Measurements from ENCODE around the gene STK11IP.

Gene STK11IP

DNA sequence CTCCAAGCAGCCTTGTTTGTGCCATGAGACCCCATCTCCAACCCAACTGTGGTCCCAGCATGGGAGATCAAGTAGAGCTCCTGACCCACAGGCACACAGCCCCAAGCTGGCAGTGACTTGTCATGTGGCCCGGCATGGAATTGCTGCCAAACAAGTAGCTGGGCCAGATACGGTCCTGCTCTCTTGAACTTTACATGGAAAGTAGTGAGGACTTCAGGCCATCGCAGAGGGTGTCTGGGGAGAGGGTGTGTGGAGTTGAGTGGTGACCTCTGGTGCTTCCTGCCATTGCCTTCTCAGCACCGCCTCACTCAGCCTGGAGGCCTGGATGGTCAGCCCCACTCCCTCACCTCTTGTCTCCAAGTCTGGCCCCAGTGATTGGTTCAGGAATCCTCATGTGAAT, 18.9 kb downstream of the STK11IP start:
- DNase-seq (ENCODE audit: low read depth), result no peak

DNA sequence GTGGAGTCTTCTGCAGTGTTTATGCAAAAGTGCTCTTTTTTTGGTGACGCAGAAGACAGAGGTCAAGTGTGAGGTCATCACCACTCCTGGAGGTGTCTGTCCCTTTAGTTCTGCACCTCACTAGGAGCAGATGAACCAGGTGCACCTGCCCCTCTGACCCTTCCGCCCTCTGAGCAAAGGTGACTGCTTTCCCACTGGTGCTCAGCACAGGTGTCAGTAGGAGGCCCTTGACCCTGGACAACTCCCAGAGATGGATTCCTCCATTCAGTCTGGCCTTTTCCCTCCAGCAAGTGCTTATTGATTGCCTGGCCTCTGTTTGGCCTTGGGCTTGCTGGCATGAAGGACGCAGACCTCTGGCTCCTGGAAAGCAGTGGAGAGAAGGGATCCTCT, 21.1 kb downstream of the STK11IP start:
- DNase-seq (ENCODE audit: low read depth), result no peak

DNA sequence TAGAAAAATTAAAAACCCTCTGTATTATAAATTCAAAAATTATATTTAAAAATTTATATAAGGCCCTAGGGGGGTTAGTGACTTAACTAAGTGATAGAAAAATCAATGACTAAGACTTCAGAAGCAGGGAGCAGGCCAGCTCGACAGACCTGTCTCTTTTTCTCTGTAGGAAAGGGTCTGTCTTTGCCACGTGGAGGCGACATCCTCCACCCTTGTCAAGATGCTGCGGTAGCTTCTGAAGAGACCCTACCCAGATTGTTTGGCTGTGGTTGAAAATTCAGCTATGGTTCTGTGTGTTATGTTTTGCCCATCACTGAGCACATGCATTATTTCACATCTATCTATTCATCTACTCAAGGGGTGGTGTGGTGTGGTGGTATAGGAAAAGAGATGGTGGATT, 21.6 kb downstream of the STK11IP start:
- no peak for DNase-seq (ENCODE audit: low read depth)

GRCh38 chr2:219620546-219620945, 22.9 kb downstream of the STK11IP start:
- DNase-seq (ENCODE audit: low read depth), result no peak

DNA sequence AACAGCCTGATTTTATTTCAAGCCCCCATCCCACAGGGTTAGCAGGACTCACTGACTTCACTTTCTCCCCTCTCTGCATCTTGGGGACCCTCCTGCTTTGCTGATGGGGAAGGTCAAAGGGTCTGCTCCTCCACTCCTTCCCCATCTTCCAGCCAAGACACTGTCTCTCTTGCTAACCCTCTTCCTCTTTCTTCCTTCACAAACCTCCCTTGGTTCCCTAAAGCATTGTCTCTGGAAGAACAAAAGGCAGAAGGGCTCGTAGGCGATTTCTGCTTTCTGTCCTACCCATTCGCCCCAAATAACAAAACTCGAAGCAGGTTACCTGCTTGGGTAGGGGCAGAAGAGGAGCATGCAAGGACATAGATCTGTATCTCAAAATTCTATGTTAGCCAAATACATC, 24.3 kb downstream of the STK11IP start:
- DNase-seq (ENCODE audit: low read depth), result no peak

- DNase-seq (ENCODE audit: low read depth), result no peak
Measured at GRCh38 chr2:219622472-219622871, 24.8 kb downstream of the STK11IP start.

DNA sequence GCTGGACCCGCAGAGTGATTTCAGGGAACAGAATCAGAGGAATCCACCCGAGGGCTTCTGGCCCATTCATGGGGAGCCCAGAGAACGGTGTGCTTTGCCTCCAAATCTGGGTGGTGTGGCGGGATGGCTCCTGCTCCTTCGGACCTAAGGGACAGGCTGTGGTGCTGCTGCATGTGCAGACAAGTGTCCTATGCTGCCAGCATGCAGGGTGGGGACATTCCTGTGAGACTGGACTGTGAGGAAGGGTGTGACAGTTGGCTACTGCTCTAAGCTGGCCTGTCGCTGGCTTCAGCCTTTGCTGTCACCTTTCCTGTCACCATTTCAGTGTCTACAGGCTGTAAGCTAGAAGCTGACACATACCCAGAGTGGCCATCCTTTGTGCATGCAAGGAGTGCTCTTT, 26.9 kb downstream of the STK11IP start:
- DNase-seq (ENCODE audit: low read depth), result no peak

- no peak for DNase-seq (ENCODE audit: low read depth)
Measured at GRCh38 chr2:219625179-219625578, 27.5 kb downstream of the STK11IP start.

DNA sequence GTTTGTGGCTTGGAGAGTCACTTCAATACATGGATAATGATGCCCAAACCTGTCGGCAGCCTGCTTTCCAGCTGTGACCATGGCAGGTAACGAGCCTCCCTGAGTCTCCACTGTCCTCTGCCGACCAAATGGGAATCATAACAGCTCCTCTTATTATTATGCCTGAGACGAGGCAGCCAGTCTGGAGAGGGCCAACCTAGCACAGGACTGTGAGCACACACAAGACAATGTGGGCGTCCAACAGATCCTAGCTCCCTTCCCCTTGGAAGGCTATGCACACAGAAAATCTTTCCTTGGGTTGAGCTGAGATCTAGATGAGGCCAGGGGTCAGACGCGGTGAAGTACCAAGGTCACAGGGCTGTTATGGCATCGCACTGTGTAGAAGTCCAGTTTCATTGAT, 28.9 kb downstream of the STK11IP start:
- no peak for DNase-seq (ENCODE audit: low read depth)

GRCh38 chr2:219627103-219628100, 29.7 kb downstream of the STK11IP start, which contains the start of gene SLC4A3:
TSS of gene SLC4A3 (plus strand) at chr2:219627630. CDS start at chr2:219627993, 363 bp downstream.
- no peak for DNase-seq (ENCODE audit: low read depth)

DNA sequence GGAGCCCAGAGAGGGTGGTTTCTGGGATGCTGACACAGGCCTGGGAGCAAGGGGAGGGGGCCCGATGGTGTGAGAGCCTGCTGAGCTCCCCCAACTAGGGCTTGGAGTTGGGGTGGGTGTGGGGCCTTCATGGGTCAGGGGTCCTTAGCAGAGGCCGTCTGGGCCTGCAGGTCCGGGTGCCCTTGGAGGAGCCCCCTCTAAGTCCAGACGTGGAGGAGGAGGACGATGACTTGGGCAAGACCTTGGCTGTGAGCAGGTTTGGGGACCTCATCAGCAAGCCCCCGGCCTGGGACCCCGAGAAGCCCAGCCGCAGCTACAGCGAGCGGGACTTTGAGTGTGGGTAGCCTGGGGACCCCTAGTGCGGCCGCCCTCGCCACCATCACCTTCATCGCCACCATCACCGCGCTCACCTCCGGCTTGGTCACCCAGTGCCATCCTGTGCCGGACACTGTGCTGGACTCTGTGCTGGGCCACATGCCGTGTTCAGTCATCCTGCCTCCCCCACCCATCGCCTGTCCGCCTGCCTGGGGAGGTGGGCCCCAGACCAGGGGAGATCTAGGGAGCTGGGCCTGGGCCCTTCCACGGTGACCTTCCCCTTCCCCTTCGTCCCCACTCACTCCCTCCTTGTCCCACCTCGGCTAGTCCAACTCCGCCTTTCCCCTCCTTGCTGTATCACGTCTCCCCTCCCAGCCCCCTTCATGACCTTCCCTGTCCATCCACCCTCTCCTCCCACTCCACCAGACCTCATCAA, 30.8 kb downstream of the STK11IP start:
- no peak for DNase-seq (ENCODE audit: low read depth)

GRCh38 chr2:219628986-219629901, 31.6 kb downstream of the STK11IP start:
- DNase-seq (ENCODE audit: low read depth), result no peak

- DNase-seq (ENCODE audit: low read depth), result no peak
Measured at GRCh38 chr2:219629976-219630695, 32.5 kb downstream of the STK11IP start.

- no peak for DNase-seq (ENCODE audit: low read depth)
Measured at GRCh38 chr2:219630770-219631405, 33.2 kb downstream of the STK11IP start.

DNA sequence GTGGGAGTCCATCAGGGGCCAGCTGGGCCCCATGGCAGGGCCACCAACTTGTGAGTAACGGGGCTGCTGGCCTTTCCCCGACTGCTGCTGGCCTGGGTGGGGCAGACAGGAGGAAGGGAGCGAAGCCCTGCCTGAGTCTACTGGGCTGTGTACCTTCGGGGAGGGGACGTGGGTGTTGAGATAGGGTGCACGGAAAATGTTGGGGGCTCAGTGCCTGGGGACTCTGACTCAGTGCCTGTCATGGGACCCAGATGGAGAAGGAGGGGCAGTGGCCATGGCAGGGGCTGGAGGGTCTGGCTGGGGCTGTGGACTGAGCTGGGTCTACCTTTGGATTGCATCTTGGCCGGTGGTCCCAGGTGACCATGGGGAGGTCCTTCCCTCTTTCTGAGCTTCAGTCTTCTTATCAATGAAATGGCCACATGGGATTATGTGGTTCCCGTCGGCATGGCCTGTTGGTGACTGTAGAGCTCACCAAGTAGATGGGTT, 33.8 kb downstream of the STK11IP start:
- DNase-seq (ENCODE audit: low read depth), result no peak

GRCh38 chr2:219631904-219632759, 34.5 kb downstream of the STK11IP start:
- DNase-seq (ENCODE audit: low read depth), result no peak

DNA sequence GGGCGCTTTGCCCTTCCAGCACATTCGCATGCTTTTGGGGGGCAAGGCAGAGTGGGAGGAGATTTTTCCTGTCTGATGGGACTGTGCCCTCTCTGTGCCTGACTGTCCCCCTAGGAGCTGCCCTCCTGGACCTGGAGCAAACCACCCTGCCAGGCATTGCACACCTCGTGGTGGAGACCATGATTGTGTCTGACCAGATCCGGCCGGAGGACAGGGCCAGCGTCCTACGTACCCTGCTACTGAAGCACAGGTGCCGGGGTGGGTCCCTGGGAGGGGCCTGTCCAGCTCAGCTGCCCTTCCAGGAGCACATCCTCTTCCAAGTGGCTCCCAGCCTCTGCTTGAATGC, 35.1 kb downstream of the STK11IP start:
- no peak for DNase-seq (ENCODE audit: low read depth)

GRCh38 chr2:219633276-219634065, 35.8 kb downstream of the STK11IP start:
- DNase-seq (ENCODE audit: low read depth), result no peak

Data from HS-5 (cell line).